Regular cardiac myocyte (primary cell): ENCODE results near the gene SPIN2B. TPM values are rescaled to one million over a fixed set of nuclear protein-coding genes. Genes with fewer than 3 reads are reported as not detected.

Experiments
- total RNA-seq: library from RNA; depleted of rRNA; stranded (reverse); fragments of >200 nt; gene quantifications from 2 replicates; pipeline ENCODE4 v1.2.3, GENCODE V29; 2014

SPIN2B gene
- total RNA-seq, result 5.2 and 7.9 TPM in 2 replicates

GRCh38 chrX:57121162-57121755, at the start of gene SPIN2B:
Gene SPIN2B, minus strand, starts transcription at chrX:57121548.

GRCh38 chrX:57137073-57137472, 15.7 kb upstream of the SPIN2B start, which contains the start of gene SPIN2A:
Gene SPIN2A, minus strand, starts transcription at chrX:57137397. Its CDS starts 800 bp downstream, at chrX:57136597.

Other genes with a start within 250 kb of the SPIN2B start
- 5.4 and 7.3 TPM in 2 replicates for gene SPIN3, start 126.0 kb downstream of the SPIN2B start, total RNA-seq
- 0.28 and 0.38 TPM in 2 replicates for gene SPIN2A, start 15.8 kb upstream of the SPIN2B start, total RNA-seq
- gene FAAH2, start 165.2 kb upstream of the SPIN2B start, total RNA-seq, result not detected in 2 replicates